Hepatocyte (in vitro differentiated cells): Measurements from ENCODE around the gene PIK3R6.

Experiments
- EZH2 ChIP-seq: fragments of 200-600 bp; sonication (generic); IDR thresholded peaks from 2 replicates; pipeline ENCODE4 v1.6.1; 2016; ENCODE audit warnings: antibody characterized with exemption, mild to moderate bottlenecking, borderline replicate concordance
- TF ChIP-seq, protein P1 (sequence below): fragments of 200-600 bp; sonication (generic); IDR thresholded peaks from 2 replicates; pipeline ENCODE4 v1.5.1; 2016; ENCODE audit warnings: antibody characterized with exemption, mild to moderate bottlenecking; ENCODE audit not compliant: poor library complexity

DNA sequence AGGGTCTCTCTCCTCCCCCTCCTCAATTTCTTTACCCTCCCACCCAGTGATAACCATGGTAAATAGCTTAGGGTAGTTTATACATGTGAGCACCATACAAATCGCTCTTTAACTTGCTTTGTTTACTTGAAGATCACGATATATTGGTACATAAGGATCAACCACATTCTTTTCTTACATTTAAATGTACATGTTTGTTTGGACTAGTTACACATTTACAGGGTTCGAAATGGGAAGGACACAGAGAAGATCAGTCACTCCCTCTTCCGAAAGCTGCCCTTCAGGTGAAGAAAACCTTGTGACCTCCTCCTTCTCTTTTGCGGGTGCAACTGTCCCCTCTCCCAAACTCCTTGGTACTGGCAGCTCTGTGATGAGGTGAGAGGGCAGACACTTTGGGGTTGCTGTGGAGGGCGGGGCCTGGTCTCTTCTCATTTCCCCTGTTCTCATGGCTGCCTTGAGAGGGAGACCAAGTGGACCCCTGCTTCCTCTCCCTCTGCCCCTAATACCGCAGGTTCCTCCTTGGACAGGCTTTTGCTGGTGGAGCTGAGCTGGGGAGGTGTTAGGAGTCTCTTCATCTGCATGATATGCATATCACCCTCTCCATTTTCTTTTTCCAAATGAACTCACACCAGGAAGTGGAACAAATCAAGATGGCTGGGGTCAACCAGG lies 4.7 kb upstream of the PIK3R6 start:
- TF ChIP-seq, protein P1, sequence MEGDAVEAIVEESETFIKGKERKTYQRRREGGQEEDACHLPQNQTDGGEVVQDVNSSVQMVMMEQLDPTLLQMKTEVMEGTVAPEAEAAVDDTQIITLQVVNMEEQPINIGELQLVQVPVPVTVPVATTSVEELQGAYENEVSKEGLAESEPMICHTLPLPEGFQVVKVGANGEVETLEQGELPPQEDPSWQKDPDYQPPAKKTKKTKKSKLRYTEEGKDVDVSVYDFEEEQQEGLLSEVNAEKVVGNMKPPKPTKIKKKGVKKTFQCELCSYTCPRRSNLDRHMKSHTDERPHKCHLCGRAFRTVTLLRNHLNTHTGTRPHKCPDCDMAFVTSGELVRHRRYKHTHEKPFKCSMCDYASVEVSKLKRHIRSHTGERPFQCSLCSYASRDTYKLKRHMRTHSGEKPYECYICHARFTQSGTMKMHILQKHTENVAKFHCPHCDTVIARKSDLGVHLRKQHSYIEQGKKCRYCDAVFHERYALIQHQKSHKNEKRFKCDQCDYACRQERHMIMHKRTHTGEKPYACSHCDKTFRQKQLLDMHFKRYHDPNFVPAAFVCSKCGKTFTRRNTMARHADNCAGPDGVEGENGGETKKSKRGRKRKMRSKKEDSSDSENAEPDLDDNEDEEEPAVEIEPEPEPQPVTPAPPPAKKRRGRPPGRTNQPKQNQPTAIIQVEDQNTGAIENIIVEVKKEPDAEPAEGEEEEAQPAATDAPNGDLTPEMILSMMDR = no peak
- no peak for TF ChIP-seq EZH2
